ENCODE data around the gene POLR2I.

- TF ChIP-seq, protein P1, sequence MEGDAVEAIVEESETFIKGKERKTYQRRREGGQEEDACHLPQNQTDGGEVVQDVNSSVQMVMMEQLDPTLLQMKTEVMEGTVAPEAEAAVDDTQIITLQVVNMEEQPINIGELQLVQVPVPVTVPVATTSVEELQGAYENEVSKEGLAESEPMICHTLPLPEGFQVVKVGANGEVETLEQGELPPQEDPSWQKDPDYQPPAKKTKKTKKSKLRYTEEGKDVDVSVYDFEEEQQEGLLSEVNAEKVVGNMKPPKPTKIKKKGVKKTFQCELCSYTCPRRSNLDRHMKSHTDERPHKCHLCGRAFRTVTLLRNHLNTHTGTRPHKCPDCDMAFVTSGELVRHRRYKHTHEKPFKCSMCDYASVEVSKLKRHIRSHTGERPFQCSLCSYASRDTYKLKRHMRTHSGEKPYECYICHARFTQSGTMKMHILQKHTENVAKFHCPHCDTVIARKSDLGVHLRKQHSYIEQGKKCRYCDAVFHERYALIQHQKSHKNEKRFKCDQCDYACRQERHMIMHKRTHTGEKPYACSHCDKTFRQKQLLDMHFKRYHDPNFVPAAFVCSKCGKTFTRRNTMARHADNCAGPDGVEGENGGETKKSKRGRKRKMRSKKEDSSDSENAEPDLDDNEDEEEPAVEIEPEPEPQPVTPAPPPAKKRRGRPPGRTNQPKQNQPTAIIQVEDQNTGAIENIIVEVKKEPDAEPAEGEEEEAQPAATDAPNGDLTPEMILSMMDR (conservative IDR thresholded peaks at IDR 0.05; ENCODE audit: low read depth, low read length): no peak
- TF ChIP-seq EZH2 (IDR thresholded peaks at IDR 0.05; ENCODE audit: borderline replicate concordance, low read depth, low read length, poor library complexity, severe bottlenecking): no peak
Observed at GRCh38 chr19:36097036-36097435, 17.6 kb downstream of the POLR2I start.
